HepG2 (cell line): ENCODE measurements around the gene ORM1.

Experiments used
- ADNP ChIP-seq: sonication (generic); formaldehyde crosslinking; IDR thresholded peaks from 2 replicates; pipeline ENCODE4 v1.4.0; 2020; ENCODE audit warnings: missing genetic modification reagents
- BCL6 ChIP-seq: IDR thresholded peaks from 2 replicates; pipeline ENCODE4 v1.6.1; 2016; ENCODE audit warnings: missing genetic modification reagents, missing compliant biosample characterization
- EP300 ChIP-seq, 3 experiments: sonication (generic) in 1 of 3; formaldehyde crosslinking in 1 of 3; IDR thresholded peaks; 2 replicates each; pipeline versions ENCODE4 v1.5.1 to v1.6.1; 2011 to 2020; ENCODE audit warnings: low read depth in 2 of 3, low read length in 2 of 3, borderline replicate concordance in 1 of 3, improper control_type of control experiment in 1 of 3, mild to moderate bottlenecking in 1 of 3, missing genetic modification reagents in 1 of 3, moderate library complexity in 1 of 3
- HDAC2 ChIP-seq: sonication (generic); formaldehyde crosslinking; IDR thresholded peaks from 2 replicates; pipeline ENCODE4 v1.4.0; 2020; ENCODE audit warnings: missing genetic modification reagents
- SMYD3 ChIP-seq: sonication (generic); formaldehyde crosslinking; IDR thresholded peaks from 2 replicates; pipeline ENCODE4 v1.8.1; 2023; ENCODE audit warnings: mild to moderate bottlenecking, missing genetic modification reagents
- ZNF317 ChIP-seq: sonication (generic); formaldehyde crosslinking; IDR thresholded peaks from 2 replicates; pipeline ENCODE4 v1.5.0; 2020; ENCODE audit warnings: mild to moderate bottlenecking, missing genetic modification reagents
- ZNF703 ChIP-seq: sonication (generic); formaldehyde crosslinking; IDR thresholded peaks from 2 replicates; pipeline ENCODE4 v1.5.1; 2020; ENCODE audit warnings: missing genetic modification reagents, mild to moderate bottlenecking, moderate library complexity, borderline replicate concordance
- TF ChIP-seq, protein P1 (sequence below): sonication (generic); formaldehyde crosslinking; IDR thresholded peaks from 2 replicates; pipeline ENCODE4 v1.5.0; 2020; ENCODE audit warnings: mild to moderate bottlenecking, missing genetic modification reagents, moderate library complexity

DNA sequence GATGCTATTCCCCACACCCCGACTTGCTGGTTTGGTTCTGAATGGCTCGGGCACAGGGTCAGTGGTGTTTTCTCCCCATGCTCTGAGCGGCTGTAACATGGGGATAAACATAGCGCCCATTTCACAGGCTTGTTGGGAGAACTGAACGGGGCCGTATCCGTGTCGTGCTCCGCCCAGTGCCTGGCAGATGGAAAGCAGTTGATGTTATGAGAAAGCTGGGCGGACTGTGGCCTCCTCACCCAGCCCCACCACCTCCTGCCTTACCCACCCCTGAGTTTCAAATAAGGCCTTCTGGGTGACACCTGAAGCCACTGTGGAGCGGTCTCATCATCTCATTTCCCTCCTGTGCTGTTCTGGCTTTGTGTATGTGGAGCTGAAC, 21.3 kb downstream of the ORM1 start:
- no peak for TF ChIP-seq ZNF317 (CRISPR knock-in tag)
- TF ChIP-seq SMYD3 (CRISPR knock-in tag), result no peak
- TF ChIP-seq EP300 (IDR thresholded peaks at IDR 0.05; ENCODE audit: low read depth in 2 of 2, low read length in 2 of 2), result no peak
- no peak for TF ChIP-seq EP300 (CRISPR knock-in tag; IDR thresholded peaks at IDR 0.05; ENCODE audit: borderline replicate concordance)
- TF ChIP-seq, protein P1, sequence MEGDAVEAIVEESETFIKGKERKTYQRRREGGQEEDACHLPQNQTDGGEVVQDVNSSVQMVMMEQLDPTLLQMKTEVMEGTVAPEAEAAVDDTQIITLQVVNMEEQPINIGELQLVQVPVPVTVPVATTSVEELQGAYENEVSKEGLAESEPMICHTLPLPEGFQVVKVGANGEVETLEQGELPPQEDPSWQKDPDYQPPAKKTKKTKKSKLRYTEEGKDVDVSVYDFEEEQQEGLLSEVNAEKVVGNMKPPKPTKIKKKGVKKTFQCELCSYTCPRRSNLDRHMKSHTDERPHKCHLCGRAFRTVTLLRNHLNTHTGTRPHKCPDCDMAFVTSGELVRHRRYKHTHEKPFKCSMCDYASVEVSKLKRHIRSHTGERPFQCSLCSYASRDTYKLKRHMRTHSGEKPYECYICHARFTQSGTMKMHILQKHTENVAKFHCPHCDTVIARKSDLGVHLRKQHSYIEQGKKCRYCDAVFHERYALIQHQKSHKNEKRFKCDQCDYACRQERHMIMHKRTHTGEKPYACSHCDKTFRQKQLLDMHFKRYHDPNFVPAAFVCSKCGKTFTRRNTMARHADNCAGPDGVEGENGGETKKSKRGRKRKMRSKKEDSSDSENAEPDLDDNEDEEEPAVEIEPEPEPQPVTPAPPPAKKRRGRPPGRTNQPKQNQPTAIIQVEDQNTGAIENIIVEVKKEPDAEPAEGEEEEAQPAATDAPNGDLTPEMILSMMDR (CRISPR knock-in tag), result no peak
- no peak for TF ChIP-seq BCL6 (CRISPR knock-in tag)
- no peak for TF ChIP-seq HDAC2
- TF ChIP-seq ADNP (CRISPR knock-in tag), result no peak
- no peak for TF ChIP-seq ZNF703
